Measurements from ENCODE around the gene RELL1. TPM values are rescaled to one million over a fixed set of nuclear protein-coding genes. Genes with fewer than 3 reads are reported as not detected.

Gene RELL1
- total RNA-seq, 2 donors from 2014 or later: 24.4 to 48.2 TPM

DNA sequence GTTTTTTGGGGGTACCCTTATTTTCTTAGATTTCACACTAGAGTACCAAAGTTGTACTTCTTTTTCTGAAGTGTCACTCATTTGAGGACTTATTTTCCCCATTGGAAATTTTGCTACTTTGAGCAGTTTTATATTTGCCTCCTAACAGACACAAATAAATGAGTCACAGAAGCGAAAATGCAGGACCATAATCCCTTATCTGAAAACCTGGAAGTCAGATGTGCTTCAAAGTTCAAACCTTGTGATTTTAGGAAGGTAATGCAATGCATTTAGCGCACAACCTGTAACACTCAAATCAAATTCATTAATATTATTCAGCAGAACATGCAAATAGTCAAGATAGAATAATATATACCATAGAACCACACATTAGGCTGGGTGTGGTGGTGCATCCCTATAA lies 6.9 kb downstream of the RELL1 start:
- no peak overlapping the region for H3K27ac ChIP-seq
- no peak for DNase-seq
- no peak overlapping the region for H3K4me3 ChIP-seq

DNA sequence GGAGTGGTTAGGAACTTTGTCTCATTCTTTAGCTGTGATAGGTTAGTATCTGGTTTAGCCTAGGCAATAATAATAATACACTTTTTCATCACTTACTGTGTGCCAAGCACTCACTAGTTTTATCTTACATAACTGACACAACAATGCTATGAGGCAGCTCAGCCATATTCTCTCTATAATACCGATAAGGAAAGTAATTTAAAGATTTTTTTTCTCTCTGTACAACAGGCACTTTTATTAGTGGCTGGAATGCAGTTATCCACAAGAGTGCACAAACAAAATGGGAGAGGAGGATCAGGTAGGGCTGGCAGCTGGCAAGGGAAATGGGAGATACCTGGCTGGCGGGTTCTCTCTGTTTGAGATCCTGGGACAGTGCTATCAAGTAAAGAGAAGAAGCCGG lies 7.6 kb downstream of the RELL1 start:
- Histone ChIP-seq H3K4me1 (peaks cover 24% of the 10 kb centered on the region), H3K27ac (no peak overlapping the region), H3K4me3 (no peak overlapping the region), H3K27me3 (no peaks in the 10 kb centered on the region), H3K9ac (ENCODE audit: low read depth in 2 of 2, low read length in 2 of 2) (no peak overlapping the region), H3K9me3 (no peaks in the 10 kb centered on the region), H3K36me3 (no peaks in the 10 kb centered on the region)
- DNase-seq: no peak
- intact Hi-C loops (cut with DNase I): loop anchor here (10.0 kb wide), 1 partner anchor 74 kb away; no protein-coding TSS in a partner anchor
- TF ChIP-seq, protein P1, sequence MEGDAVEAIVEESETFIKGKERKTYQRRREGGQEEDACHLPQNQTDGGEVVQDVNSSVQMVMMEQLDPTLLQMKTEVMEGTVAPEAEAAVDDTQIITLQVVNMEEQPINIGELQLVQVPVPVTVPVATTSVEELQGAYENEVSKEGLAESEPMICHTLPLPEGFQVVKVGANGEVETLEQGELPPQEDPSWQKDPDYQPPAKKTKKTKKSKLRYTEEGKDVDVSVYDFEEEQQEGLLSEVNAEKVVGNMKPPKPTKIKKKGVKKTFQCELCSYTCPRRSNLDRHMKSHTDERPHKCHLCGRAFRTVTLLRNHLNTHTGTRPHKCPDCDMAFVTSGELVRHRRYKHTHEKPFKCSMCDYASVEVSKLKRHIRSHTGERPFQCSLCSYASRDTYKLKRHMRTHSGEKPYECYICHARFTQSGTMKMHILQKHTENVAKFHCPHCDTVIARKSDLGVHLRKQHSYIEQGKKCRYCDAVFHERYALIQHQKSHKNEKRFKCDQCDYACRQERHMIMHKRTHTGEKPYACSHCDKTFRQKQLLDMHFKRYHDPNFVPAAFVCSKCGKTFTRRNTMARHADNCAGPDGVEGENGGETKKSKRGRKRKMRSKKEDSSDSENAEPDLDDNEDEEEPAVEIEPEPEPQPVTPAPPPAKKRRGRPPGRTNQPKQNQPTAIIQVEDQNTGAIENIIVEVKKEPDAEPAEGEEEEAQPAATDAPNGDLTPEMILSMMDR (IDR thresholded peaks at IDR 0.05): no peak

More for the DNA sequence above, 6.9 kb downstream of the RELL1 start:
- Histone ChIP-seq H3K36me3 (no peaks in the 10 kb centered on the region), H3K27me3 (no peaks in the 10 kb centered on the region), H3K9me3 (no peaks in the 10 kb centered on the region), H3K4me1 (peaks cover 24% of the 10 kb centered on the region), H3K9ac (ENCODE audit: low read depth in 2 of 2, low read length in 2 of 2) (no peak overlapping the region)
- TF ChIP-seq, protein P1 (IDR thresholded peaks at IDR 0.05): no peak
- intact Hi-C loops (cut with DNase I): loop anchor here (10.0 kb wide), 1 partner anchor 74 kb away; no protein-coding TSS in a partner anchor

DNA sequence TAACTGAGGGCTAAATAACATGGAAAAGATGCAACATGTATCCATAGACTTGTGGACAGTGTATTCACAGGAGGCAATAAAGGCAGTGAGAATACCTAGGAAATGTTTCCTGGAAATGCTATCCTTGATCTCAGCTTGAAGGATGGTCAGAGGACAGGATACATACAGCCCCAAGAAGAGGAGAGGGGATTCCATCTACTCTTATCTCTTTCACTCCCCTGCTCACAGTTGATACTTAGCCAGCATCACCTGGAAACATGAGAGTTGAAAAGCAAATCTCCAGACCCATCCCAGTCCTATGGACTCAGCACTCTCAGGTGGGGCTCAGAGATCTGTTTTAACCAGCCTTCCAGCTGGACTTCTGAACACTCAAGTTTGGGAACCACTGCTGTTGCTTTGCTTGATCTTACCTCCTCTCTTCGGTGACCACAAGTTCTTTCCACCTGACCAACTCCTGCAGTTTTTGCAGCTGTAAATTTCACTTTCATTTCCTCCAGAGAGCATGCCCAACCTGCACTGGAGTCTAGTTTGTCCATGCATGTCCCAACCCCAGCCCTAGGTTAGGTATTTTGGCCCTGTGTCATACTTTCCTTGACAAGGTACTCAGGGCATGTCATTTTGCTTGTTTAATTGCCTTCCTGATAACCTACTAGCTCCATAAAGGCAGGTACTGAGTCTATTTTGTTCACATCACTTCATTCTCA lies 10.4 kb downstream of the RELL1 start:
- Histone ChIP-seq H3K4me1 (peaks cover 14% of the 10 kb centered on the region), H3K9ac (ENCODE audit: low read depth in 2 of 2, low read length in 2 of 2) (no peak overlapping the region), H3K36me3 (no peaks in the 10 kb centered on the region), H3K4me3 (no peak overlapping the region), H3K27me3 (no peaks in the 10 kb centered on the region), H3K27ac (no peak overlapping the region), H3K9me3 (no peaks in the 10 kb centered on the region)
- DNase-seq: peak; percentile 41
- intact Hi-C loops (cut with DNase I): loop anchor here (10.0 kb wide), 1 partner anchor 71 kb away; no protein-coding TSS in a partner anchor
- TF ChIP-seq, protein P1 (IDR thresholded peaks at IDR 0.05): no peak

DNA sequence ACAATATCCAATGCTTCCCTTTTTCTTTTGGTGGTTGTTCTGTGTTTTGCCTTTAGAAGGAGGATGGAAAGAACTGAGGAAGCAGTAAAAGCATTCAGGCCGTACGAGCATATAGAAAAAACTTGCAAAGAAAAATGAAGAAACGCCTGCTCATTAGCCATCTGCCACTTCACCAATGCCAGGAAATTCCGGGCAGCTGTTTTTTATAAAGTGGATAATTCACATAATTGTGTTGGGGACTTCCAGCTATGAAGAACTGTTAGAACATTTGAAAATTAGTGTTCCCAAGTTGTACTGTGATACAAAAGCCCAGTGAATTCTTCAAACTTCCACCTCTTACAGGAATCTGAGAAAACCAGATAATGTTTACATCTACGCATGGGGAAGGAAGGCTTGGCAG lies 11.7 kb downstream of the RELL1 start:
- intact Hi-C loops (cut with DNase I): loop anchor here (10.0 kb wide), 1 partner anchor 70 kb away; no protein-coding TSS in a partner anchor
- H3K27me3 ChIP-seq: no peaks in the 10 kb centered on the region
- H3K9ac ChIP-seq (ENCODE audit: low read depth in 2 of 2, low read length in 2 of 2): peak overlapping the region in 1 of 2 donors; percentile 38
- H3K4me1 ChIP-seq: peaks cover 14% of the 10 kb centered on the region
- TF ChIP-seq, protein P1 (IDR thresholded peaks at IDR 0.05): no peak
- DNase-seq: no peak
- H3K9me3 ChIP-seq: no peaks in the 10 kb centered on the region
- H3K36me3 ChIP-seq: no peaks in the 10 kb centered on the region
- no peak overlapping the region for H3K4me3 ChIP-seq
- H3K27ac ChIP-seq: no peak overlapping the region

DNA sequence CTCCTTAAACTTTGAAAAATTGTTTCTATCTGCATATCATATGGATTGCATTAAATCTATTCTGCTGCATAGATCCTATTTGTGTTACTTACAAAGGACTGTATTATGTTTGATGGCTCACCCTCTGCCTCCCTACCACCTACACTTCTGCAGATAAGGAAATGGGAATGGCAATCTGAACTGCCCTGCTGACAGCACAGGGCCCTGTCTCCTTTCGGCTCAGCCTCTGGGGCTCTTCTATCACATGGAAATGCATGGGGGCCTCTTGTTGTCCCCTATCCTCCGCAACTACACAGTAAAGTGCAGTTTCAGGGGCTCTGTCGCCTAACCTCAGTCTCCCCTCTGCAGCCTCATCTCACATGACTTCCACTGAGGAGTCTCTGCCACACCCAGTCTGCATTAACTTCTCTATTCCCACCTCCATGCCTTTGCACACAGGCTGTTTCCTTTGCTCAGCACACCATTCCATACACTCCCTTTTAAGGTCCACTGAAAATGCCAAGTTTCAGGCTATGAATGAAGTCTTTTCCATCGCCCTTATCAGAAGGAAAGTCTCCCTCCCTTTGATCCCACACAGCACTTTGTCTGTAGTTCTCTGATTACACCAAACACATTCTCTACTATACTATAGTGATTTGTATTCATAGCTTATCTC lies 12.5 kb downstream of the RELL1 start:
- no peak for DNase-seq
- H3K9me3 ChIP-seq: no peaks in the 10 kb centered on the region
- no peaks in the 10 kb centered on the region for H3K27me3 ChIP-seq
- peak overlapping the region in 1 of 2 donors; percentile 38 for H3K9ac ChIP-seq (ENCODE audit: low read depth in 2 of 2, low read length in 2 of 2)
- H3K36me3 ChIP-seq: no peaks in the 10 kb centered on the region
- H3K4me3 ChIP-seq: no peak overlapping the region
- intact Hi-C loops (cut with DNase I): loop anchor here (10.0 kb wide), 1 partner anchor 69 kb away; no protein-coding TSS in a partner anchor
- TF ChIP-seq, protein P1 (IDR thresholded peaks at IDR 0.05): no peak
- no peak overlapping the region for H3K27ac ChIP-seq
- peaks cover 10% of the 10 kb centered on the region for H3K4me1 ChIP-seq
